ENCODE results near the gene ERN2. TPM values are rescaled to one million over a fixed set of nuclear protein-coding genes. Genes with fewer than 3 reads are reported as not detected.

Gene ERN2
- total and polyA plus RNA-seq, 2 of the 13 experiments (the other 11 are each of a cell fraction or from before 2014, with no cell fraction given) = 2.2 to 3.5 TPM

DNA sequence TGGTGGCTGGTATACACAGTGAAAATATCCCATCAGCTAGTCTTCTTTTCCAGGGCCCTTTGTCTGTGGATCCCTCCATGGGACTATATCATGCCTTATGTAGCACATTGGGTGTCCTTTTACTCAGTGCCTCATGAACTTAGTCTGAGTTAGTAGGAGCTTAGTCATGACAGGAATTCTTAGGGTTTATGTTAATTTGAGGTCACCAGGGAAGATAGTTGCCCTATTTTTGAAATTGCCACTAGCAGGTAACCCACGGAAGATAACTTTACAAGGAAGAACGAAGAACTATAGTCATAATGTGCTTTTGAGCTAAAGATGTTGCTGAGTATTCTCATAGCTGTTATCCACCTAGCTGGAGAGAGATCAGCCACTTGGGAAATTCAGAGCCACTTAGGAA is 49.1 kb downstream of the ERN2 start (continued):
- TF ChIP-seq ZNF503 (CRISPR knock-in tag; IDR thresholded peaks at IDR 0.05) (no peak), NCOA5 (CRISPR knock-in tag; IDR thresholded peaks at IDR 0.05) (no peak)

DNA sequence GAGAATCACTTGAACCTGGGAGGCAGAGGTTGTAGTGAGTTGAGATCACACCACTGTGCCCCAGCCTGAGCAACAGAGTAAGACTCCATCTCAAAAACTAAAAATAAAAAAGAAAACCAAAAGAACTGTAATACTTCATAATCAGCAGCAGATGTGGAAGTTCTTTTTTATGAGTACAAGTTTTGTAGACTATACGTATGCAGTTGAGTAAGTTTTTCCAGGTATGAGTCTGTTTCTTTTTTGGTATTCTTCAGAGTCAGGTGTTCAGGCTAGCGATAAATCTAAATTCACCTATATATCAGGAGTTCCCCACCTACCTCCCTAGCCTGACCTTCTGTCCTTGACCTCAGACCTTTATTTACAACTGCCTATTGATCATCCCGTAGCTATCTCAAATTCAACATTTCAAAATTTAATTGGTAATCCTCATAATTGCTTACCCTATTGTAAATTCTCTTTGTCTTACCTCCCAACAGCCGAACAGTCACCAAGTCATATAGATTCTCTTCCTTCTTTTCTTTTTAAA is 61.0 kb downstream of the ERN2 start:
- CTCF ChIA-PET (ENCODE audit: low intra/inter-chr PET ratio, low total read pairs) = no interaction called here
- 95% methylated on average over 4 of the region's 4 CpGs for WGBS (ENCODE audit: low lambda C conversion rate)
- intact Hi-C loops (cut with micrococcal nuclease; ENCODE audit: unreplicated experiment) = no loop called here

More for the DNA sequence above, 61.0 kb downstream of the ERN2 start:
- no peak overlapping the region for H2AFZ ChIP-seq (ENCODE audit: low read length)
- no peak overlapping the region for H3K4me2 ChIP-seq (ENCODE audit: low read depth, low read length)
- ATAC-seq (no peak), DNase-seq (ENCODE audit: low spot score) (no peak), FAIRE-seq (no peak)
- no peak overlapping the region for H3K9ac ChIP-seq (ENCODE audit: insufficient read depth, low read depth, low read length)
- H4K20me1 ChIP-seq (ENCODE audit: insufficient read depth, low read length) = peaks cover 15% of the 10 kb centered on the region
- H3K27me3 ChIP-seq (ENCODE audit: control insufficient read depth in 1 of 2, insufficient read depth in 2 of 2, low read length in 2 of 2) = no peaks in the 10 kb centered on the region
- in situ Hi-C loops (cut with HindIII; ENCODE audit: extremely low pct_ligation_motif_present, low pct_unique_long_range_greater_than_20kb) = no loop called here
- no TSS peak for BruUV-seq (replicated peaks)
- H3K27ac ChIP-seq (ENCODE audit: extremely low read length, insufficient read depth, low read length) = no peak overlapping the region
- H3K79me2 ChIP-seq (ENCODE audit: insufficient read depth, low read length) = peaks cover 81% of the 10 kb centered on the region
- no peaks in the 10 kb centered on the region for H3K9me3 ChIP-seq (ENCODE audit: low read length)
- POLR2A ChIA-PET = interaction anchor here (1.0 kb wide), 1 partner anchor 11 kb away, joined by 3 read pairs; the partner anchor contains the start of genes DCTN5 and PALB2
- TF ChIP-seq RBFOX2 (IDR thresholded peaks at IDR 0.05; ENCODE audit: low read depth, low read length) (peak; percentile 42), TRIM22 (IDR thresholded peaks at IDR 0.05) (no peak), NR2F6 (IDR thresholded peaks at IDR 0.05) (0 out of 2 replicates have a peak, but pooled peaks have one; percentile 30), NR2F6 (CRISPR knock-in tag; IDR thresholded peaks at IDR 0.05) (no peak), ZNF841 (CRISPR knock-in tag; IDR thresholded peaks at IDR 0.05; ENCODE audit: borderline replicate concordance) (no peak)
- H3K4me3 ChIP-seq (replicated peaks in 1 of 3; ENCODE audit: insufficient read depth in 1 of 3, low read depth in 2 of 3, low read length in 3 of 3) = no peak overlapping the region
- peaks cover 14 to 75% of the 10 kb centered on the region in 2 experiments; a peak in 4 of 5 replicates for H3K36me3 ChIP-seq (replicated peaks in 1 of 2; ENCODE audit: control insufficient read depth in 1 of 2, insufficient read depth in 2 of 2, low read length in 2 of 2)
- no peaks in the 10 kb centered on the region for H3K4me1 ChIP-seq (ENCODE audit: insufficient read depth, low read length)

Measured in HepG2 (cell line).